ENCODE data around the gene SERPINI1.
A peak's percentile ranks its signal among the peaks of the same experiment; 100 is the strongest.

Gene SERPINI1, protein sequence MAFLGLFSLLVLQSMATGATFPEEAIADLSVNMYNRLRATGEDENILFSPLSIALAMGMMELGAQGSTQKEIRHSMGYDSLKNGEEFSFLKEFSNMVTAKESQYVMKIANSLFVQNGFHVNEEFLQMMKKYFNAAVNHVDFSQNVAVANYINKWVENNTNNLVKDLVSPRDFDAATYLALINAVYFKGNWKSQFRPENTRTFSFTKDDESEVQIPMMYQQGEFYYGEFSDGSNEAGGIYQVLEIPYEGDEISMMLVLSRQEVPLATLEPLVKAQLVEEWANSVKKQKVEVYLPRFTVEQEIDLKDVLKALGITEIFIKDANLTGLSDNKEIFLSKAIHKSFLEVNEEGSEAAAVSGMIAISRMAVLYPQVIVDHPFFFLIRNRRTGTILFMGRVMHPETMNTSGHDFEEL

GRCh38 chr3:167735233-167736138 is at the start of gene SERPINI1:
Gene SERPINI1 (plus strand): TSS chr3:167735721. CDS start chr3:167789129, 53,408 bp downstream.
- DNase-seq, result peak; percentile 84

DNA sequence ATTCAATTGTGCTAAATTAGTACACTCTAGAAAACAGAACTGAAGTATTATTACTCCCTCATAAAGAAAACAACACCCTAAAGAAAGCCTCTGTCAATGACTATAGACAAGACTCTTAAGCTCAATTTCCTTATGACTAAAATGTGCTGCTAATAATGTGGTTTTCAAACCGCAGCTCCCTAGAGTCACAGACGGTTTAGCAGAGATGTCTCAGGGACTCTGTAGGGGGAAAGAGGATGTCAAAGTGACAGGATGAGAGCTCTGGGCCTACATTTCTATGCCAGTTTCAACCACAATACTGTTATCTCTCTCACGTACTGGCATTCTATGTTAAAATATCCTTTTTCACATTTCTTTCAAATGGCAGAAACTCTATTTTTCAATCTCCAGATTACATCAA is 44.2 kb upstream of the SERPINI1 start:
- DNase-seq, result peak; percentile 25

GRCh38 chr3:167694121-167694520 is 41.4 kb upstream of the SERPINI1 start:
- no peak for DNase-seq

- no peak for DNase-seq
Observed at GRCh38 chr3:167700046-167700445, 35.5 kb upstream of the SERPINI1 start.

GRCh38 chr3:167700926-167701325 is 34.6 kb upstream of the SERPINI1 start:
- no peak for DNase-seq

- DNase-seq, result no peak
Observed at GRCh38 chr3:167705840-167706239, 29.7 kb upstream of the SERPINI1 start.

GRCh38 chr3:167709690-167710089 is 25.8 kb upstream of the SERPINI1 start:
- no peak for DNase-seq

GRCh38 chr3:167710552-167710951 is 25.0 kb upstream of the SERPINI1 start:
- DNase-seq, result no peak

DNA sequence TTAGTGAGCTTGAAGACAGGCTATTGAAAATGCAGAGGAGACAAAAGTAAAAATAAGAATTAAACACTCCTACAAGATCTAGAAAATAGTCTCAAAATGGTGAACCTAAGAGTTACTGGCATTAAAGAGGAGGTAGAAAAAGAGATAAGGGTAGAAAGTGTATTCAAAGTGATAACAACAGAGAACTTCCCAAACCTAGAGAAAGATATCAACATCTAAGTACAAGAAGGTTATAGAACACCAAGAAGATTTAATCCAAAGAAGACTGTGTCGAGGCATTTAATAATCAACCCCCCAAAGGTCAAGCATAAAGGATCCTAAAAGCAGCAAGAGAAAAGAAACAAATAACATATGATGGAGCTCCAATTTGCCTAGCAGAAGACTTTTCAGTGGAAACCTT is 24.1 kb upstream of the SERPINI1 start:
- DNase-seq, result no peak

DNA sequence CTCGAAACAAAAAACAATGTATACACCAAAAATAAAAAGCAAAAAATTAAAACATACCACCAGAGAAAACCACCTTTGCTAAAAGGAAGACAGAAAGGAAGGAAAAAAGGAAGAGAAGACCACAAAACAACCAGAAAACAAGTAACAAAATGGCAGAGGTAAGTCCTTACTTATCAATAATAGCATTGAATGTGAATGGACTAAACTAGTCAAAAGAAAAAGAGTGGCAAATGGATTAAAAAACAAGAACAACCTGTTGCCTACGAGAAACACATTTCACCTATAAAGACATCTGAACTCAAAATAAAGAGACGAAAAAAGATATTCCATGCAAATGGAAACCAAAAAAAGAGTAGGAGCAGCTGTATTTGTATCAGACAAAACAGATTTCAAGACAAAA is 23.1 kb upstream of the SERPINI1 start:
- DNase-seq, result no peak

DNA sequence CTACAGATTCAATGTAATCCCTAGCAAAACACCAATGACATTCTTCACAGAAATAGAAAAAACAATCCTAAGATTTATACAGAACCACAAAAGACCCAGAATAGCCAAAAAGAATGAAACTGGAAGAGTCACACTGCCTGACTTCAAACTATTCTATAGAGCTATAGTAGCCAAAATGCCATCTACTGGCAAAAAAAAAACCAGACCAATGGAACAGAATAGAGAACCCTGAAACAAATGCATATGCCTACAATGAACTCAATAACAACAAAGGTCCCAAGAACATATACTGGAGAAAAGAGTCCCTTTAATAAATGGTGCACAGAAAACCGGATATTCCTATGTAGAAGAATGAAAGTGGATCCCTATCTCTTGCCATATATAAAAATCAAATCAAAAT is 20.6 kb upstream of the SERPINI1 start:
- DNase-seq, result no peak

DNA sequence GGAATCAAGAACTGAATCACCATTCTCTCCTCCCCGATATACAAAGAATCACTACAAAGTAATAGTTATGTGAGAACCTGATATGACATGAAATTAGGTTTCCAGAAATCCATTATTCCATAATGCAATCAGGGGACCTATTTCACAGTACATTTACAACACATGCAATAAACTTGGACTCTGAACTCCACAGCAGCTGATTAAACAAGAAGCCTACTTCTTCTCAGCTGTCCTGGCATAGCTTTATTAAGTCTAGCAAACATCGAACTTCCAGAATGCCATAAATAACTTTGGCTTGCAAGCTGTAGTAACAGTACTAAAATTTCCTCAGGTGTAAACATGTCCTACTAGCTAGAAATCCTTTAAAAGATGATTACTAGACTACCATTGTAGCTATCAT is 18.6 kb upstream of the SERPINI1 start:
- DNase-seq, result no peak

- no peak for DNase-seq
Observed at GRCh38 chr3:167718582-167718981, 16.9 kb upstream of the SERPINI1 start.

DNA sequence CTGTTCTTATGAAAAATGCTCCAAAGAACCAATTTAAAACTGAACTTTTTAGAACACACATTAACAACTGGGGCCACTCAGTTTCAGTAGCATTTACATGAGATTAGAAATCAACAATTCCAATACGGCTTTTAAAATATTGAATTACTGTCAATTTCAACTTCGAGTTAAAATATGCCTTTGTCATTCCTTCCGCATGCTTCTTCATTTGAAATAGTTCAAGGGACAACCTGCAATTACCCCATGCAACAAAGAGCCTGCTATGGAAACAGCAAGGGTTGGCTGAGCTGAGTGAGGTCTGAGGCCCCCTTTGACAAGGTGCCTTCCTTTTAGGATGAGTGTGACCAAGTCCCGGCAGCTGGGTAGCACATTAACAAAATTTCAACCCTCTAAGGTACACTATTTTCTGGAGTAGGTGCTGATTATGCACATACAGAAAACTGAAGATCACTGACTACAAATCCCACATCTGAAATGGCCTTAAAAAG is 12.5 kb upstream of the SERPINI1 start:
- DNase-seq, result no peak

GRCh38 chr3:167723872-167724271 is 11.6 kb upstream of the SERPINI1 start:
- no peak for DNase-seq

DNA sequence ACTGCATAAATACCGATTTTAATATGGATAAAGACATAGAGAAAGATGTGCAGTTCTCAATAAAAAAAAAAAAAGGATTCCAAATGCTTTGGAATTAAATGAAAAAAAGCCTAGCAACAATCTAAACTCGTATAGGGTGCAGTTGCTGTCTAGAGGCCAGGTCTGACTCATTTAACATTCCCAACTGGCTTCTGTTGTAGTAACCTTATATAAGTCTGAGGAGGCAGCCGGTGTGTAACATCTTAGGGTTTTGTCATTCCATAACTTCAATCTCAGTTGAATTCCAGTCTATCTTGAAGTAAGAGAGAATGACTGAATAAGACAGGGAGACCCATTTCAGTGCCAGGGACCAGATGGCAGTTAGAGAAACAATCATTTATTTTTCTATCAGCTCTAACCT is 7.3 kb upstream of the SERPINI1 start:
- DNase-seq, result no peak

DNA sequence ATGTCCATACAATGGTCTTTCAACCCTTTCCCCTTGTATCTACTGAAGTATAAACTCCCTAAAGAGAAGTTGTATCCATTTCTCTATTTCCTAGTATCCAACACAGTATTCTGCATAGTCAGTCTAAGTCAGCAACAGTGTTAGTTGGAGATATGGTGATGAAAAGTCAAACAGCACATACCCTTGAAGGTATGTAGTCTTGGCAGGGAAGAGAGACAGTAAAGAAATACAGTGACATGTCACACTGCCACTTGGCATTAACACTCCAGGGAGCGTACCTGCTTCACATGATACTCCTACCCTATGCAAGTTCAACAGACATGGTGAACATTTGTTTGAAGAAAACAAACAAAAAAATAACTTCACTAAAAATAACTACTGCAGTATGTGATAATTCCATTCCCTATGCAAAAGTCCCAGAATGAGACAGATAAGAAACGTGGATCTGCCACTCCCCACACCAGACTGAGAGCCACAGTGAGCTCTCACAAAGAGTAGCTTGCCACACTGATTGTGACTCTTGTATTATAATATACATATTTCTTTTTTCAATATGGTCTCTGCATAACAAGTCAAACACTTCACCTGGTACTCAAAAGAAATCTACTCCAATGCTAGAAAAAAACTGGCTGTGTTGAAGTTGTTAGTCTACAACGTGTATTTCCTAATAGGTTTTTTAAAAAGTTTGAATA is 6.7 kb upstream of the SERPINI1 start:
- DNase-seq, result no peak

DNA sequence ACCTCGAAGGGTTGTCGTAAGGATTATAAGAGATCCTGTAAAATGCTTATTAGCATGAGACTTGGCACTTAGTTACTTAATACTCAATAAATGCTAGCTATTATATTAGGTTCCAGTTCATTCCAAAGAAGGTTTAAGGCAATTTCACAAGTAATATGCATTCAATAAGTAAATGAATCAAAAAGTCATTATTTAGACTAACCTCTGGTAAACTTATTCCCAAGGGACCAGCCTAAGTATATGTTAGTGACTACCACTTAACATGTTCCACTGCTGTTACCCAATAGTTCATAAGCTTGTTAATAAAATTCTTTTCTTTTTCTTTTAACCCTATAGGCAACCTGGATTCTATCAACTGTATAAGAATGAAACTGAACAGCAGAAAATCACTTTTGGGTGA is 5.9 kb upstream of the SERPINI1 start:
- DNase-seq, result no peak

- no peak for DNase-seq
Observed at GRCh38 chr3:167731393-167731792, 4.1 kb upstream of the SERPINI1 start.

GRCh38 chr3:167732313-167733065 is 3.0 kb upstream of the SERPINI1 start:
- no peak for DNase-seq

GRCh38 chr3:167733961-167734497 is 1.5 kb upstream of the SERPINI1 start:
- no peak for DNase-seq

Data from CD4-positive, alpha-beta T cell treated with Interleukin-6 for 4 hours (primary cell).